NCI-H1694 treated with DMSO at 0.1 percent for 48 hours (cell line): ENCODE data around the gene ALS2CL.

Experiments
- DNase-seq: peaks from one replicate; lab custom pipeline; 2025; lab: John Stamatoyannopoulos, UW

The ALS2CL gene

GRCh38 chr3:46629551-46630517 is 63.6 kb downstream of the ALS2CL start:
- peak; percentile 30 for DNase-seq

DNA sequence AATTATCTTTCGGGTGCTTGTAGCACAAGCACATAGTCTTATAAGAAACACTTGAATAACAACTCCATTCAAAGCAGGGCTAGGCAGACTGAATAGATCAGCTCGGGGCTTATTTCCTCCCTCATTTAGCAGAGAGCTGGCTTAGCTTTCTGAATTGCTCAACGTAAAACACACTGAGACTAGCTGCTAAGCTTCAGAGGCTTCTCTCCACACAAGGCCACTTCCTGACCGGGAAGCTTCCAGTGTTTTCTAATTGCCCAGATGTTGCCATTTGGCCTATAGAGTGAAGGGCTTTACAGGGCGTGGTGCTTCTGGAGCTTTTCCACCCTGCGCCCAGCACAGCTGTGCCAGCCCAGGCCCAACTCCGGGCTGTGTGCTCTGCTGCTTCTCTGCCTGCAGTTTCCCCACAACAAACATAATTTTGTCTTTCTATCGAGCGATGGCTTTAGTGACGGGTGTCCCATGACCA is 64.5 kb downstream of the ALS2CL start:
- DNase-seq, result no peak

DNA sequence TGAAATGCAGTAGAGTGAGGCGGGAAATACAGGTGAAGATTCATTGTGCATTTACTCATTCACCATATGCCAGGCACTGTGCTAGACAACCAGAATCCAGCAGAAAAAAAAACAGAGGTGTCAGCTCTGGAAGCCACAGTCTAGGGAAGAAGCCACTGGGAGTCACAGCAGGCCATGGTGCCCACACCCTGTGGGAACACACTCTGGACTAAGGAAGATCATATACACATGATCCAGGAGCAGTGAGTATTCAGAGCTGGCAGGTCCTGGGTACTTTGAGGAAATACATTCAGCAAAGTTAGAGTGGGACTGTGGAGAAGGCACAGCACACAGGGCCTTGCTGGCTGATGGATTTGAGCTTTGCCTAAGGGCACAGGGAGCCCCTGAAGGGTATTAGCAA is 66.4 kb downstream of the ALS2CL start:
- DNase-seq, result no peak

DNA sequence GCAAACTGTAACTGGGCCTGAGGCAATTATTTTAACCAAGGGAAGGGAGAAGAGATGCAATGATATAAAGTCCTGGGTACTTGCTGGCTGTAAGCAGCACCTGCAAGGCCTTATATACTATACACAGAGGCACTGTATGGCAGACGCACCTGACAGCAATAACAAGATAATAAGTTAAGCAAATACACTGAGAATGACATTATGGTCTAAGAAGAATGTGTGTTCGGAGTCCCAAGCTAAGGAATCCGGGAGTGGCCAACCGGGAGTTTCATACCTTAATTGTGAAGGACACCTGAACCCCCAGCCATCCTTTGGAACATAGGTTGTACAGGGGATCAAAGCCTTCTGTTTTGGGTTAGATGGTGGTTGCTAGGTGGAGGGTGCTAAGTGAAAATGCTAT is 67.4 kb downstream of the ALS2CL start:
- no peak for DNase-seq

DNA sequence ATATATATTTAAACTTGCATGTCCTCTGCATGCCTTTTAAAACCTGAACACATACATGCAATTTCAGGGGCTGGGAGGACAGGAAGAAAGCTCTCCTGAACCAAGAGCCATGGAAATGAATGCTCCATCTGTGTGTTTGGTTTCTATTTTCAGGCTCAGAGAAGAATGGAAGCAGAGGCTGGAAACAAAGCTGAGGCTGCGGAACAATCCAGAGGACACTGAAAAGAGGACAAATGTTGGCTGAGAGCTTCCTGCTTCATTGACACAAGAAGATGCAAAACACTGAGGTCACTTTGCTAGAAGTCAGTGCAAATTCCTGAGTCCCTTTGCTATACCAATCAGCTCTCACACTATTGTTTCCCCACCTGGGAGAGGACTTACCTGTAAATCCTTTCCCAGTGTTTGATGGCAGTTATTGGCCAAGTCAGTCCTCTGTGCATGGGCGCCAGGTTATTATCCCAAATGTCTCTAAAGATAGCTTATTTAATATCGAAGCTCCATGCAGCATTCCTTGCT is 68.4 kb downstream of the ALS2CL start:
- no peak for DNase-seq

- DNase-seq, result no peak
Observed at GRCh38 chr3:46624533-46624932, 68.9 kb downstream of the ALS2CL start.

GRCh38 chr3:46619845-46620778 is 73.4 kb downstream of the ALS2CL start:
- DNase-seq, result no peak
